Measurements from ENCODE around the gene TBL1XR1. TPM values are rescaled to one million over a fixed set of nuclear protein-coding genes. Genes with fewer than 3 reads are reported as not detected.
"Not testable (repeated sequence)": the region's sequence is repeated elsewhere in the genome, so short reads cannot be mapped to it uniquely, and the experiment has no call there.

TBL1XR1 gene
- total RNA-seq, 2 donors from 2014 or later = 126 to 146 TPM

DNA sequence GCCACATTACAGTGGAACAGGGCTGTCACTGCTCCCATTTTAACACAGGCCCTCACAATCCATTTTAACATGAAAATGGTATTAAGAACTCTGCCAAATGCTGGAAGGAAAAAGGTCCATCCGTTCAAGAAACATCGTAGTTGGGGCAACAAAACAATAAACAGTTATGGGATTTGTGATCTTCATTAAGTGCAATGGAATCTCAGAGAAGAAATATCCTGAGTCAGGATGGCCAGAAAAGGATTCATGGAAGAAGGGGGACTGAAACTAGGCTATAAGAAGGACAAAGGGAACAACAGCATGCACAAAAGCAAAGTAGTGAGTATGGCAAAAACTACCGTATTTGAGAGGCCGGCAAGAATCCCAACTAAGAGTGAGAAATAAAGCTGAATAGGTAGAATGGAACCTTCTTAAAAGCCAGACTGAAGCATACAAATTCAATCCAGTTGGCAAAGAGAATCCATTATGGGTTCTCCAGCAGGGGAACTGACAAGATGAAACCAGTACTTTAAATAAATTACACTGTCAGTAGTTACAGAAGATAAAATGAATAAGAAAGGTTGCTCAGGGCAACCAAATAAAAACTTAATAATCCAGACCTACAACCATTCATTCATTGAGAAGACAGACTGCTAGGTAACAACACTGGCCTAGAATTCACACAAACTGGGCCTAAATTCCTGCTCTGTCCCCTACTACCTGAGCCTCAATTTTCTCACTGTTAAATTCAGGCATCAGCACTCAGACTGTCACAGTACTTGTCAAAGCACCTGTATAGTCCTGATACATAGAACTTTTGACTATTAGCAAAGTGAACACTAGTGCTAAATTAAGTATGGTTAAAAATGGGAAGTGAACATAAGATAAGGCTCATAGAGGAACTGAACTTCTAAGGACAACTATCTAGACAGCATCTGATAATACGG lies 6.3 kb downstream of the TBL1XR1 start:
- intact Hi-C loops (cut with DNase I) = loop anchor here in 1 of 2 donors (10.0 kb wide), 1 partner anchor 136 kb away; no protein-coding TSS in a partner anchor
- DNase-seq (ENCODE audit: low spot score) = no peak

DNA sequence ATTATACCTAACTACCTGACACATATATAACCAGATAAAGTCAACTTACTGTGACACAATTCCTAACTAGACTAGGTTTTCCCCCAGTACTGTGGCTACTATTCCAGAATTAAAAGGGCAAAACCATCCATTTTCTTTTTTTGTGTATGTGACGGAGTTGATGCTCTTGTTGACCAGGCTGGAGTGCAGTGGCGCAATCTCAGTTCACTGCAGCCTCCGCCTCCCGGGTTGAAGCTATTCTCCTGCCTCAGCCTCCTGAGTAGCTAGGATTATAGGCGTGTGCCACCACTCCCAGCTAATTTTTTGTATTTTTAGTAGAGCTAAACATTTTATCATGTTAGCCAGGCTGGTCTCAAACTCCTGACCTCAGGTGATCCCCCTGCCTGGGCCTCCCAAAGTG lies 7.1 kb downstream of the TBL1XR1 start:
- DNase-seq (ENCODE audit: low spot score) = not testable (repeated sequence)
- intact Hi-C loops (cut with DNase I) = loop anchor here in 1 of 2 donors (10.0 kb wide), 1 partner anchor 135 kb away; no protein-coding TSS in a partner anchor

- not testable (repeated sequence) for DNase-seq (ENCODE audit: low spot score)
- intact Hi-C loops (cut with DNase I) = loop anchor here in 1 of 2 donors (5.0 to 10.0 kb wide), 2 partner anchors 124 to 1699 kb away; no protein-coding TSS in a partner anchor
Observed at GRCh38 chr3:177188325-177188724, 9.0 kb downstream of the TBL1XR1 start.

DNA sequence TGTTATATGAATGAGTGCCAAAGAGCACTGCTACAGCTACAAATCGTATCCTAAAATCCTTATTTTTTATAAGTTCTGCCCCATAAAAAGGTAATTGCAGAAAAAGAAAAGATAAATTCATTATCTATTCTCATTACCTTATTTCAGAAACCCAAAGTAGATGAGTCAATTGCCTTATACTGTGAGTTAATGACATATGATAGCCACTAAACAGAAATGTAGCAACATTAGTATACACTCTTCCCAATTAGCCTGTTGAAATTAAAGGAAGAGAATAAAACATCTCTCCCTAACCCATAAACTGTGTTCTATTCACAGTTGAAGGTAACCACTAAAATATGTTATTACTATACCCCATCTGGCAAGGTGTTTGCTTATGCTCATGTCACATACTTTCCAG lies 11.0 kb downstream of the TBL1XR1 start:
- DNase-seq (ENCODE audit: low spot score) = no peak
- intact Hi-C loops (cut with DNase I) = loop anchor here in 1 of 2 donors (5.0 to 10.0 kb wide), 2 partner anchors 122 to 1701 kb away; no protein-coding TSS in a partner anchor

DNA sequence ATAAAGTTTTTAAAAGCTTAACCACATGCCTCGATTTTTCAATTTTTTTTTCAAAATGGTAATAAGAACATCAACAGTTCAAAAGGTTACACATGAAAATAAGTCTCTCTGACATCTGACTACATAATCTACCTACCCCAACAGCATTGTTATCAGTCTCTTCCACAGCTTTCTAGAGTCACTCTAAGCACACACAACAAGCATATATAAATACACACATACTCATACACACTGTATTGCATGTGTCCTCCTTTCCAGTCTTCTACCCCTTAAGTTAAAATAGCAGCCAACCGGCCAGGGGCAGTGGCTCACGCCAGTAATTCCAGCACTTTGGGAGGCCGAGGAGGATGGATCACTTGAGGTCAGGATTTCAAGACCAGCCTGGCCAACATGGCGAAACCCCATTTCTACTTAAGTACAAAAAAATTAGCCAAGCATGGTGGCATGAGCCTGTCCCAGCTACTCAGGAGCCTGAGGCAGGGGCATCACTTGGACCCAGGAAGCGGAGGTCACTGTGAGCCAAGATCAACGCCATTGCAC lies 12.2 kb downstream of the TBL1XR1 start:
- no peak for DNase-seq (ENCODE audit: low spot score)
- intact Hi-C loops (cut with DNase I) = loop anchor here in 1 of 2 donors (5.0 to 10.0 kb wide), 2 partner anchors 120 to 1702 kb away; no protein-coding TSS in a partner anchor

DNA sequence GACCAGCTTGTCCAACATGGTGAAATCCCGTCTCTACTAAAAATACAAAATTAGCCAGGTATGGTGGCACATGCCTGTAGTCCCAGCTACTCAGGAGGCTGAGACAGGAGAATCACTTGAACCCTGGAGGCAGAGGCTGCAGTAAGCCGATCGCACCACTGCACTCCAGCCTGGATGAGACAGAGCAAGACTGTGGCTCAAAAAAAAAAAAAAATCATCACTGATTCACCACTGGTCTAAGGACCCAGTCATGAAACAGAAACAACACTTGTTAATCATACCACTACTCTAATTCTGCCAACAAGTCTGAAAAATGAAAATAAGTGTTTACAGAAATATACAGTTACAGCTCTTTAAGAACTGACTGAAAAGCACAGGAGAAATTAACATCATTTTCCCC lies 12.7 kb downstream of the TBL1XR1 start:
- intact Hi-C loops (cut with DNase I) = loop anchor here in 1 of 2 donors (5.0 to 10.0 kb wide), 2 partner anchors 120 to 1703 kb away; no protein-coding TSS in a partner anchor
- DNase-seq (ENCODE audit: low spot score) = not testable (repeated sequence)

DNA sequence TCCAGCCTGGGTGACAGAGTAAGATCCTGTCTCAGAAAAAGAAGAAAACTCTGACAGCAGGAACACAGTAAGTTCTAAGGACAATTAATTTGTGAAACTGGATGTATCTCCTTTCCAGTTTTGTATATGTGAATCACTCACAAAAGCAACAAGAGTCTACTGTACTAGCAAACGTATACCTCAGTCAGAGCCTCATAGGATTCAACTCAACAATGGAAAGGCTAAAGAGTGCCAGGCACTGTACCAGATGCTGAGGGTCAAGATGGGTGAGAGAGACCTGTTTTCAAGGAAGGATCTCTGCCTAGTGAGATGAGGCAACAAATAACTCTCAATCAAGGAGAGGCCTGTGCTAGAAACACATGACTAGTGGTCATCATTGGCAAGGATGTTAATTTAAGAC lies 14.9 kb downstream of the TBL1XR1 start:
- no peak for DNase-seq (ENCODE audit: low spot score)
- intact Hi-C loops (cut with DNase I) = loop anchor here in 1 of 2 donors (10.0 kb wide), 1 partner anchor 118 kb away; no protein-coding TSS in a partner anchor

- DNase-seq (ENCODE audit: low spot score) = no peak
- intact Hi-C loops (cut with DNase I) = loop anchor here in 1 of 2 donors (10.0 kb wide), 1 partner anchor 117 kb away; no protein-coding TSS in a partner anchor
Observed at GRCh38 chr3:177181418-177181817, 15.9 kb downstream of the TBL1XR1 start.

GRCh38 chr3:177180506-177180905 lies 16.8 kb downstream of the TBL1XR1 start:
- intact Hi-C loops (cut with DNase I) = loop anchor here in 1 of 2 donors (10.0 kb wide), 1 partner anchor 116 kb away; no protein-coding TSS in a partner anchor
- DNase-seq (ENCODE audit: low spot score) = no peak

GRCh38 chr3:177179281-177180067 lies 17.8 kb downstream of the TBL1XR1 start:
- DNase-seq (ENCODE audit: low spot score) = no peak
- intact Hi-C loops (cut with DNase I) = loop anchor here in 1 of 2 donors (10.0 kb wide), 1 partner anchor 115 kb away; no protein-coding TSS in a partner anchor

- DNase-seq (ENCODE audit: low spot score) = no peak
- intact Hi-C loops (cut with DNase I) = no loop called here
Observed at GRCh38 chr3:177177749-177178221, 19.5 kb downstream of the TBL1XR1 start.

DNA sequence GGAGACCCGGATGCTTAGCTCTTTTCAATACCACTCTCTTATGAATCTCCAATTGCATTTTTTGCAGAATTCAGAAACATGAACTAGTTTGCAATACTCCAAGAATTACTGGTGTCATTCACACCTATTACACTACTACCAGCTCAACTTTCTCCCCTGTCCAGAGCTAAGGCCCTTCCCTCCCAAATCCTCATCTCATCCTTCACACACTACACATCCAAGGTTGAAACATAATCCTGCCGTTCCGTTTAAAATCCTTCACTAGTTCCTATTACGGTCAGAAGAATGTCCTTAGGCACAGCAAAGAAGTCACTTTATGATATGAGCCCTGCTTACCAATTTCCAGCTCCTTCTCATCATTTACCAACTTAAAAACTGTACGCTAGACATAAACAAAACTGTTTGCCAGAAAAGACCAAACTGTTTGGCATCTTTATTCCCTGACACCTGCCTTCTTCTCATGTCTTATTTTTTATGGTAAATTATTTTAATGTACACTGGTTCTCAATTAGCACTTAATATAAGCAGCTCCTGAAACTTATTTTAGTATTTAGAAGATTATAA lies 22.6 kb downstream of the TBL1XR1 start:
- intact Hi-C loops (cut with DNase I) = loop anchor here in 1 of 2 donors (5.0 kb wide), 1 partner anchor 1293 kb away; no protein-coding TSS in a partner anchor
- no peak for DNase-seq (ENCODE audit: low spot score)

- intact Hi-C loops (cut with DNase I) = loop anchor here in 1 of 2 donors (5.0 kb wide), 1 partner anchor 1297 kb away; no protein-coding TSS in a partner anchor
- DNase-seq (ENCODE audit: low spot score) = no peak
Observed at GRCh38 chr3:177169936-177170722, 27.2 kb downstream of the TBL1XR1 start.

- intact Hi-C loops (cut with DNase I) = no loop called here
- DNase-seq (ENCODE audit: low spot score) = no peak
Observed at GRCh38 chr3:177168431-177168830, 28.9 kb downstream of the TBL1XR1 start.

- intact Hi-C loops (cut with DNase I) = no loop called here
- no peak for DNase-seq (ENCODE audit: low spot score)
Observed at GRCh38 chr3:177162742-177163141, 34.5 kb downstream of the TBL1XR1 start.

GRCh38 chr3:177161603-177162002 lies 35.7 kb downstream of the TBL1XR1 start:
- DNase-seq (ENCODE audit: low spot score); intact Hi-C loops (cut with DNase I): not testable (repeated sequence)

- intact Hi-C loops (cut with DNase I) = no loop called here
Observed at GRCh38 chr3:177158461-177158860, 38.8 kb downstream of the TBL1XR1 start.

GRCh38 chr3:177157492-177157891 lies 39.8 kb downstream of the TBL1XR1 start:
- DNase-seq (ENCODE audit: low spot score) = no peak
- intact Hi-C loops (cut with DNase I) = no loop called here

More at GRCh38 chr3:177158461-177158860, 38.8 kb downstream of the TBL1XR1 start:
- DNase-seq (ENCODE audit: low spot score) = no peak

All from posterior vena cava (tissue), 2 donors.